H1 (cell line): ENCODE results near the gene CD4. TPM values are rescaled to one million over a fixed set of nuclear protein-coding genes. Genes with fewer than 3 reads are reported as not detected.

Experiments used
- CTCF ChIA-PET: fragments of 300-600 bp; sonication (Branson Sonifier 250); formaldehyde crosslinking; loops from one replicate; lab custom pipeline; 2021; ENCODE audit not compliant: partially characterized antibody; lab: Charles Lee
- POLR2A ChIA-PET: fragments of 300-600 bp; sonication (Branson Sonifier 250); formaldehyde crosslinking; loops from one replicate; lab custom pipeline; 2021; ENCODE audit warnings: inconsistent platforms; ENCODE audit not compliant: partially characterized antibody; lab: Charles Lee
- DNase-seq, 2 experiments: peaks; one replicate each; pipeline versions ENCODE4 v3.0.0 to v3.0.0-alpha.2; 2010 to 2022; ENCODE audit warnings: low spot score in 2 of 2, low read depth in 1 of 2, mixed read lengths in 1 of 2
- FAIRE-seq: peaks from 2 replicates; lab custom pipeline; 2011; peaks lifted over from hg19 to GRCh38; lab: Jason Lieb, UNC
- H2AFZ ChIP-seq: 2 replicates; pipeline ENCODE4 v1.8.1; 2012; ENCODE audit warnings: low read length, inconsistent platforms
- H2AK5ac ChIP-seq: 2 replicates; pipeline ENCODE4 v1.6.1; 2013; ENCODE audit warnings: low read depth, low read length
- H2BK120ac ChIP-seq: replicated peaks from 2 replicates; pipeline ENCODE3; 2013; ENCODE audit warnings: low read depth, low read length, inconsistent platforms
- H2BK12ac ChIP-seq: 2 replicates; pipeline ENCODE4 v1.6.1; 2013; ENCODE audit warnings: low read depth, low read length
- H2BK15ac ChIP-seq: 2 replicates; pipeline ENCODE4 v1.6.1; 2013; ENCODE audit warnings: low read length
- H2BK20ac ChIP-seq: 2 replicates; pipeline ENCODE4 v1.6.1; 2013; ENCODE audit warnings: low read length
- H2BK5ac ChIP-seq: 2 replicates; pipeline ENCODE4 v1.6.1; 2013; ENCODE audit warnings: low read depth, low read length
- H3K14ac ChIP-seq: 2 replicates; pipeline ENCODE4 v1.6.1; 2013; ENCODE audit warnings: inconsistent platforms; ENCODE audit not compliant: insufficient read length
- H3K18ac ChIP-seq: 2 replicates; pipeline ENCODE4 v1.6.1; 2013; ENCODE audit warnings: low read length; ENCODE audit errors: extremely low read depth
- H3K23ac ChIP-seq: 2 replicates; pipeline ENCODE4 v1.6.1; 2013; ENCODE audit warnings: inconsistent platforms; ENCODE audit not compliant: insufficient read length
- H3K23me2 ChIP-seq: 2 replicates; pipeline ENCODE4 v1.6.1; 2013; ENCODE audit warnings: low read depth, low read length
- H3K27ac ChIP-seq: 2 replicates; pipeline ENCODE4 v1.6.1; 2011; ENCODE audit warnings: low read depth, low read length, inconsistent platforms
- H3K27me3 ChIP-seq, 4 experiments: replicated peaks in 1 of 4; 1 replicate in 1 of 4; 2 replicates in 3 of 4; pipeline versions ENCODE4 v1.6.1 to v1.8.1; 2011 to 2013; ENCODE audit warnings: low read length in 3 of 4, mild to moderate bottlenecking in 3 of 4, inconsistent platforms in 2 of 4, mixed read lengths in 2 of 4, moderate library complexity in 1 of 4; ENCODE audit not compliant: control insufficient read depth in 3 of 4, insufficient read depth in 3 of 4; ENCODE audit errors: extremely low read depth in 1 of 4
- H3K36me3 ChIP-seq, 4 experiments: 2 replicates each; pipeline versions ENCODE4 v1.6.1 to v1.8.1; 2011 to 2013; ENCODE audit warnings: mild to moderate bottlenecking in 4 of 4, low read length in 3 of 4, moderate library complexity in 2 of 4, control low read depth in 1 of 4, inconsistent platforms in 1 of 4; ENCODE audit not compliant: insufficient read depth in 4 of 4, control insufficient read depth in 2 of 4
- H3K4ac ChIP-seq: replicated peaks from 2 replicates; pipeline ENCODE3; 2013; ENCODE audit warnings: low read length, low read depth, mixed read lengths, inconsistent platforms; ENCODE audit not compliant: insufficient read length
- H3K4me1 ChIP-seq, 4 experiments: replicated peaks in 1 of 4; 1 replicate in 1 of 4; 2 replicates in 3 of 4; pipeline versions ENCODE4 v1.6.1 to v1.8.1; 2011 to 2013; ENCODE audit warnings: low read length in 3 of 4, inconsistent platforms in 2 of 4, mixed read lengths in 1 of 4; ENCODE audit not compliant: insufficient read depth in 4 of 4, control insufficient read depth in 3 of 4
- H3K4me2 ChIP-seq, 2 experiments: 2 replicates each; pipeline versions ENCODE4 v1.6.1 to v1.8.1; 2011 to 2013; ENCODE audit warnings: low read depth in 2 of 2, low read length in 2 of 2, control low read depth in 1 of 2, inconsistent platforms in 1 of 2, mild to moderate bottlenecking in 1 of 2; ENCODE audit not compliant: insufficient read depth in 1 of 2
- H3K4me3 ChIP-seq, 4 experiments: fragments of 200-600, 300-600 bp in 1 of 4; sonication (generic), shearing (Covaris generic), sonication (Bioruptor Twin) in 1 of 4; 2 replicates each; pipeline versions ENCODE4 v1.5.1 to v1.8.1; 2011 to 2016; ENCODE audit warnings: low read length in 4 of 4, low read depth in 3 of 4, control low read depth in 2 of 4, inconsistent platforms in 2 of 4, mild to moderate bottlenecking in 2 of 4, mixed read lengths in 1 of 4, moderate library complexity in 1 of 4; ENCODE audit not compliant: insufficient read depth in 2 of 4; ENCODE audit errors: extremely low read depth in 1 of 4
- H3K56ac ChIP-seq: replicated peaks from 2 replicates; pipeline ENCODE3; 2013; ENCODE audit warnings: low read depth, mild to moderate bottlenecking, mixed read lengths, low read length, inconsistent platforms; ENCODE audit not compliant: insufficient read length
- H3K79me1 ChIP-seq: 2 replicates; pipeline ENCODE4 v1.6.1; 2013; ENCODE audit warnings: low read depth, low read length, control low read depth
- H3K79me2 ChIP-seq, 2 experiments: 2 replicates each; pipeline versions ENCODE4 v1.6.1 to v1.8.1; 2012 to 2013; ENCODE audit warnings: low read length in 2 of 2, mild to moderate bottlenecking in 2 of 2, inconsistent platforms in 1 of 2; ENCODE audit not compliant: insufficient read depth in 2 of 2, control insufficient read depth in 1 of 2
- H3K9ac ChIP-seq, 4 experiments: replicated peaks in 1 of 4; 1 replicate in 1 of 4; 2 replicates in 3 of 4; pipeline versions ENCODE4 v1.6.1 to v1.8.1; 2011 to 2013; ENCODE audit warnings: low read depth in 3 of 4, low read length in 3 of 4, control low read depth in 2 of 4, mild to moderate bottlenecking in 2 of 4, moderate library complexity in 2 of 4, inconsistent platforms in 1 of 4; ENCODE audit errors: extremely low read depth in 1 of 4
- H3K9me3 ChIP-seq, 2 experiments: 2 replicates each; pipeline versions ENCODE4 v1.6.1 to v1.8.1; 2012 to 2013; ENCODE audit warnings: mild to moderate bottlenecking in 2 of 2, moderate library complexity in 2 of 2, control low read depth in 1 of 2, inconsistent platforms in 1 of 2, low read depth in 1 of 2, low read length in 1 of 2, mixed read lengths in 1 of 2; ENCODE audit not compliant: insufficient read depth in 2 of 2
- H4K20me1 ChIP-seq, 2 experiments: replicated peaks in 1 of 2; 2 replicates each; pipeline versions ENCODE3 to v1.8.1; 2011 to 2013; ENCODE audit warnings: inconsistent platforms in 2 of 2, low read length in 2 of 2, mild to moderate bottlenecking in 1 of 2; ENCODE audit not compliant: insufficient read depth in 2 of 2, control insufficient read depth in 1 of 2
- H4K5ac ChIP-seq: 2 replicates; pipeline ENCODE4 v1.6.1; 2013; ENCODE audit warnings: low read length, low read depth, mixed read lengths, inconsistent platforms; ENCODE audit not compliant: insufficient read length
- H4K8ac ChIP-seq: 2 replicates; pipeline ENCODE4 v1.8.0; 2013; ENCODE audit warnings: mild to moderate bottlenecking, moderate library complexity, low read length, inconsistent platforms; ENCODE audit not compliant: insufficient read depth; ENCODE audit errors: extremely low read depth
- H4K91ac ChIP-seq: replicated peaks from 2 replicates; pipeline ENCODE3; 2013; ENCODE audit warnings: low read length, mixed read lengths, inconsistent platforms; ENCODE audit not compliant: insufficient read length
- BRCA1 ChIP-seq: IDR thresholded peaks from 2 replicates; pipeline ENCODE4 v1.6.1; 2012; ENCODE audit warnings: low read depth, low read length, improper control_type of control experiment
- CEBPB ChIP-seq: IDR thresholded peaks from 2 replicates; pipeline ENCODE4 v1.6.1; 2012; ENCODE audit warnings: low read depth, low read length
- CHD1 ChIP-seq: IDR thresholded peaks from 2 replicates; pipeline ENCODE4 v1.6.1; 2012; ENCODE audit warnings: low read depth, low read length, improper control_type of control experiment
- GABPA ChIP-seq: IDR thresholded peaks from 2 replicates; pipeline ENCODE4 v1.6.1; 2011; ENCODE audit warnings: mild to moderate bottlenecking, low read length, moderate library complexity, borderline replicate concordance; ENCODE audit not compliant: insufficient read depth
- KDM5A ChIP-seq: fragments of 200-600 bp; IDR thresholded peaks from 2 replicates; pipeline ENCODE4 v1.7.1; 2012; ENCODE audit warnings: mild to moderate bottlenecking, low read length, inconsistent platforms, mixed read lengths
- POLR2AphosphoS5 ChIP-seq: IDR thresholded peaks from 2 replicates; pipeline ENCODE4 v1.6.1; 2011; ENCODE audit warnings: low read depth, low read length
- RBBP5 ChIP-seq: IDR thresholded peaks from 2 replicates; pipeline ENCODE4 v1.7.1; 2012; ENCODE audit warnings: low read depth, mild to moderate bottlenecking, inconsistent platforms, low read length, moderate library complexity, borderline replicate concordance
- RXRA ChIP-seq: IDR thresholded peaks from 2 replicates; pipeline ENCODE4 v1.6.1; 2011; ENCODE audit warnings: low read depth, mild to moderate bottlenecking, low read length, moderate library complexity; ENCODE audit not compliant: insufficient read depth
- SP1 ChIP-seq: IDR thresholded peaks from 2 replicates; pipeline ENCODE4 v1.6.1; 2011; ENCODE audit warnings: low read depth, low read length
- WGBS, 2 experiments: shearing (Covaris generic) in 1 of 2; methylation state at CpG; one replicate each; pipeline versions ENCODE4 v1.1.6 to v1.1.7; 2013 to 2015; ENCODE audit warnings: low lambda C conversion rate in 2 of 2, mixed read lengths in 2 of 2, inconsistent platforms in 1 of 2, low coverage in 1 of 2, missing lambda C conversion rate in 1 of 2; ENCODE audit not compliant: insufficient replicate concordance in 2 of 2, insufficient coverage in 1 of 2, insufficient read length in 1 of 2; ENCODE audit errors: extremely low coverage in 1 of 2, missing lambda C conversion rate in 1 of 2; 5-methylcytosine and 5-hydroxymethylcytosine counted together
- polyA plus RNA-seq, 7 experiments: library from polyadenylated mRNA; depleted of rRNA in 3 of 7; stranded (reverse) in 5 of 7; unstranded in 2 of 7; fragments of >200 nt in 5 of 7; fragments of 200-250 nt in 2 of 7; gene quantifications; 1 replicate in 5 of 7; 2 replicates in 1 of 7; 4 replicates in 1 of 7; pipeline versions ENCODE4 v1.2.1 to v1.2.3, GENCODE V29; 2011 to 2013; ENCODE audit warnings: missing spikeins in 2 of 7, mixed read lengths in 2 of 7
- total RNA-seq: library from RNA; stranded (reverse); fragmentation: NEBNext Ultra II Directional; extraction: Animal tissue kit (Norgen Biotek cat#: 25700); gene quantifications from 2 replicates; pipeline ENCODE4 v1.2.1, GENCODE V29; 2021

The CD4 gene
- total and polyA plus RNA-seq, 2 of the 8 experiments (the other 6 are each of a cell fraction or from before 2014, with no cell fraction given) = 3.4 to 5.1 TPM

DNA sequence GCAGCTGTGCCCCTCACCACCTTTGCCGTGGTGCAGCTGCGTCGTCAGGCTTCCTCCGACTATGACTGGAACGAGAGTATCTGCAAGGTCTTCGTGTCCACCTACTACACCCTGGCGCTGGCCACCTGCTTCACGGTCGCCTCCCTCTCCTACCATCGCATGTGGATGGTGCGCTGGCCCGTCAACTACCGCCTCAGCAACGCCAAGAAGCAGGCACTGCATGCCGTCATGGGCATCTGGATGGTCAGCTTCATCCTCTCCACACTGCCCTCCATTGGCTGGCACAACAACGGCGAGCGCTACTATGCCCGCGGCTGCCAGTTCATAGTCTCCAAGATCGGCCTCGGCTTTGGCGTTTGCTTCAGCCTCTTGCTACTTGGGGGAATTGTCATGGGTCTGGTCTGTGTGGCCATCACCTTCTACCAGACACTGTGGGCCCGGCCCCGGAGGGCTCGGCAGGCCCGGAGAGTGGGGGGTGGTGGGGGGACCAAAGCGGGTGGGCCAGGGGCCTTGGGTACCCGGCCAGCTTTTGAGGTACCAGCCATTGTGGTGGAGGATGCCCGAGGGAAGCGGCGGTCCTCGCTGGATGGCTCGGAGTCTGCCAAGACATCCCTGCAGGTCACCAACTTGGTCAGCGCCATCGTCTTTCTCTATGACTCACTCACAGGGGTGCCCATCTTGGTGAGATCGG, 34.9 kb downstream of the CD4 start:
- no peaks in the 10 kb centered on the region for H3K9me3 ChIP-seq
- 92% methylated on average over 36 of the region's 37 CpGs; no CpG with 5 or more reads in 1 of the 2 experiments for WGBS, 2 experiments
- H3K9ac ChIP-seq = no peak overlapping the region
- peak overlapping the region; percentile 29; the same call in 1 of the 2 replicates for H2BK12ac ChIP-seq
- H4K91ac ChIP-seq = no peak overlapping the region
- H3K23ac ChIP-seq = no peak overlapping the region
- no peak for FAIRE-seq
- no peak overlapping the region for H3K4ac ChIP-seq
- H2BK120ac ChIP-seq = no peak overlapping the region
- CTCF ChIA-PET = interaction anchor here (0.9 to 23.7 kb wide), 27 partner anchors 8 to 290 kb away, joined by 3 to 532 read pairs (median 9); partner anchors contain the start of genes CD4, CDCA3, COPS7A and GAPDH
- POLR2A ChIA-PET = interaction anchor here (0.8 to 27.1 kb wide), 20 partner anchors 10 to 290 kb away, joined by 3 to 388 read pairs (median 4); partner anchors contain the start of genes C12orf57, CD4, CDCA3 and GAPDH
- H3K14ac ChIP-seq = no peak overlapping the region
- no peak overlapping the region for H3K27ac ChIP-seq
- 0 out of 2 replicates have a peak overlapping the region, but pooled peaks have one; percentile 12 for H2BK5ac ChIP-seq
- H2BK15ac ChIP-seq = peak overlapping the region; percentile 98
- H3K18ac ChIP-seq = no peak overlapping the region
- no peak overlapping the region for H4K5ac ChIP-seq
- no peak for DNase-seq
- H3K4me2 ChIP-seq = peak overlapping the region in 1 of 2 experiments; percentile 51; a peak in 1 of 4 replicates
- peak overlapping the region; percentile 87 for H2BK20ac ChIP-seq
- H4K8ac ChIP-seq = no peak overlapping the region
- H3K4me3 ChIP-seq = no peak overlapping the region
- H4K20me1 ChIP-seq = peaks cover 0 to 4% of the 10 kb centered on the region in 2 experiments
- no peaks in the 10 kb centered on the region for H3K36me3 ChIP-seq
- H2AK5ac ChIP-seq = peak overlapping the region; percentile 77; the same call in 1 of the 2 replicates
- H3K23me2 ChIP-seq = peaks cover 26% of the 10 kb centered on the region
- no peaks in the 10 kb centered on the region; the same call in 1 of the 2 replicates for H3K79me1 ChIP-seq
- H3K79me2 ChIP-seq = peaks cover 0 to 5% of the 10 kb centered on the region in 2 experiments; a peak in 1 of 4 replicates
- H3K4me1 ChIP-seq = peaks cover 8 to 52% (median 30%) of the 10 kb centered on the region in 4 experiments
- H3K56ac ChIP-seq = no peak overlapping the region
- H2AFZ ChIP-seq = no peak overlapping the region
- H3K27me3 ChIP-seq = peaks cover 0 to 12% (median 8%) of the 10 kb centered on the region in 4 experiments; a peak in 5 of 7 replicates
- TF ChIP-seq CEBPB (no peak), RBBP5 (0 out of 2 replicates have a peak, but pooled peaks have one; percentile 18), CHD1 (no peak), SP1 (no peak), GABPA (no peak), BRCA1 (no peak), KDM5A (no peak), POLR2AphosphoS5 (0 out of 2 replicates have a peak, but pooled peaks have one; percentile 27), RXRA (no peak)
